Vagina (tissue), 2 donors: ENCODE results near the gene MAGEA9B.
"Not testable (repeated sequence)": the region's sequence is repeated elsewhere in the genome, so short reads cannot be mapped to it uniquely, and the experiment has no call there.

Source experiments
- POLR2A ChIP-seq, 2 donors: fragments of 450-650 bp; IDR thresholded peaks; one replicate each; pipeline ENCODE4 v1.6.1; 2017; ENCODE audit warnings: antibody characterized with exemption in 2 of 2, mild to moderate bottlenecking in 2 of 2, moderate library complexity in 2 of 2
- POLR2AphosphoS5 ChIP-seq, 2 donors: sonication (generic); formaldehyde crosslinking; IDR thresholded peaks; one replicate each; pipeline ENCODE4 v1.9.0; 2017; ENCODE audit warnings: antibody characterized with exemption in 2 of 2, mild to moderate bottlenecking in 2 of 2, low read depth in 1 of 2; ENCODE audit not compliant: insufficient read depth in 1 of 2
- TF ChIP-seq, protein P1 (sequence below), 3 experiments: fragments of 450-650 bp in 2 of 3; fragments of 200-600 bp in 1 of 3; sonication (generic) in 1 of 3; IDR thresholded peaks; one replicate each; pipeline ENCODE4 v1.5.1; 2017 to 2019; ENCODE audit warnings: antibody characterized with exemption in 3 of 3, mild to moderate bottlenecking in 2 of 3, moderate library complexity in 2 of 3

DNA sequence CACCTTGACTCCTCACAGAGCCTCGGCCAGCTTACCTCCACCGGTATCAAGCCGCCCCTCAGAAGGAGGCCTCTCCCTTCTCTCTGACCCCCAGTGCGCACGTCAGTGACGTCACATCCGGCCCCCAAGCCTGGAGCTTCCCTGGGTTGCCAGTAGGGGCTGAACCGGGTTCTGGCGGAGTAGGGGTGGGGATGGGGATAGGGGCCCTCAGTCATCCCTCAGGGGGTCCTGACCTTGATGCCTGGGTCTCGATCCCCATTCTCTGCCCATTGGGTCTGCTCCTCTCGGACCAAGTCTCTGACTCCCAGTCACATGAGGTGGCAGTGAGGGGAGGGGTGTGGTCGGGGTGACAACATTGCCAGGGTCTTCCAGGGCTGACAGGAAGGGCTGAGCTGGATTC lies at the start of gene MAGEA9B:
- TF ChIP-seq, protein P1, sequence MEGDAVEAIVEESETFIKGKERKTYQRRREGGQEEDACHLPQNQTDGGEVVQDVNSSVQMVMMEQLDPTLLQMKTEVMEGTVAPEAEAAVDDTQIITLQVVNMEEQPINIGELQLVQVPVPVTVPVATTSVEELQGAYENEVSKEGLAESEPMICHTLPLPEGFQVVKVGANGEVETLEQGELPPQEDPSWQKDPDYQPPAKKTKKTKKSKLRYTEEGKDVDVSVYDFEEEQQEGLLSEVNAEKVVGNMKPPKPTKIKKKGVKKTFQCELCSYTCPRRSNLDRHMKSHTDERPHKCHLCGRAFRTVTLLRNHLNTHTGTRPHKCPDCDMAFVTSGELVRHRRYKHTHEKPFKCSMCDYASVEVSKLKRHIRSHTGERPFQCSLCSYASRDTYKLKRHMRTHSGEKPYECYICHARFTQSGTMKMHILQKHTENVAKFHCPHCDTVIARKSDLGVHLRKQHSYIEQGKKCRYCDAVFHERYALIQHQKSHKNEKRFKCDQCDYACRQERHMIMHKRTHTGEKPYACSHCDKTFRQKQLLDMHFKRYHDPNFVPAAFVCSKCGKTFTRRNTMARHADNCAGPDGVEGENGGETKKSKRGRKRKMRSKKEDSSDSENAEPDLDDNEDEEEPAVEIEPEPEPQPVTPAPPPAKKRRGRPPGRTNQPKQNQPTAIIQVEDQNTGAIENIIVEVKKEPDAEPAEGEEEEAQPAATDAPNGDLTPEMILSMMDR (IDR thresholded peaks at IDR 0.05): not testable (repeated sequence)
- TF ChIP-seq POLR2A (IDR thresholded peaks at IDR 0.05); POLR2AphosphoS5 (IDR thresholded peaks at IDR 0.05; ENCODE audit: insufficient read depth in 1 of 2, low read depth in 1 of 2): not testable (repeated sequence)
